IMR-90 (cell line): ENCODE results near the gene PLCH1. TPM values are rescaled to one million over a fixed set of nuclear protein-coding genes. Genes with fewer than 3 reads are reported as not detected.

ENCODE experiments used
- ATAC-seq: fragments of 200-7000 bp; cut with Tn5 transposase; 2 replicates; pipeline ENCODE4 v1.9.1; 2020; ENCODE audit warnings: low read depth, mild to moderate bottlenecking, moderate library complexity
- BruUV-seq: library from RNA; stranded (reverse); fragments of 400-500 nt; replicated peaks from 2 replicates; lab custom pipeline; 2021; lab: Mats Ljungman, UMichigan
- CTCF ChIA-PET: fragments of 300-600 bp; formaldehyde crosslinking; extraction: SDS; loops from one replicate; lab custom pipeline; 2021; ENCODE audit warnings: antibody characterized with exemption; lab: Yijun Ruan, JAX
- POLR2A ChIA-PET: fragments of 300-600 bp; sonication (Branson Sonifier 250); formaldehyde crosslinking; loops from one replicate; lab custom pipeline; 2022; ENCODE audit warnings: antibody characterized with exemption; ENCODE audit not compliant: unreplicated experiment; lab: Charles Lee
- DNase-seq: peaks from one replicate; pipeline ENCODE4 v3.0.0; 2013
- H2AFZ ChIP-seq: replicated peaks from 2 replicates; pipeline ENCODE3; 2013; ENCODE audit warnings: low read length, mild to moderate bottlenecking; ENCODE audit not compliant: poor library complexity
- H2AK5ac ChIP-seq: 2 replicates; pipeline ENCODE4 v1.6.1; 2013; ENCODE audit warnings: low read depth, low read length, inconsistent platforms
- H2AK9ac ChIP-seq: replicated peaks from 2 replicates; pipeline ENCODE3; 2013; ENCODE audit warnings: mild to moderate bottlenecking, low read depth, low read length, moderate library complexity; ENCODE audit not compliant: poor library complexity
- H2BK120ac ChIP-seq: 2 replicates; pipeline ENCODE4 v1.6.1; 2013; ENCODE audit warnings: low read depth, low read length, inconsistent platforms
- H2BK15ac ChIP-seq: 3 replicates; pipeline ENCODE4 v1.6.1; 2013; ENCODE audit warnings: low read depth, low read length, inconsistent platforms
- H2BK20ac ChIP-seq: 2 replicates; pipeline ENCODE4 v1.6.1; 2013; ENCODE audit warnings: low read depth, mild to moderate bottlenecking, inconsistent platforms, low read length, moderate library complexity
- H2BK5ac ChIP-seq: 2 replicates; pipeline ENCODE4 v1.6.1; 2013; ENCODE audit warnings: mild to moderate bottlenecking, low read depth, low read length, inconsistent platforms; ENCODE audit not compliant: poor library complexity, severe bottlenecking
- H3K14ac ChIP-seq: replicated peaks from 2 replicates; pipeline ENCODE4 v1.6.1; 2013; ENCODE audit warnings: low read depth, low read length, inconsistent platforms
- H3K18ac ChIP-seq: 2 replicates; pipeline ENCODE4 v1.6.1; 2013; ENCODE audit warnings: low read depth, low read length, control low read depth
- H3K23ac ChIP-seq: 2 replicates; pipeline ENCODE4 v1.6.1; 2013; ENCODE audit warnings: low read depth, low read length, inconsistent platforms
- H3K27ac ChIP-seq: 2 replicates; pipeline ENCODE4 v1.5.1; 2013; ENCODE audit warnings: mild to moderate bottlenecking, control low read depth, low read length; ENCODE audit not compliant: insufficient read depth
- H3K27me3 ChIP-seq: 2 replicates; pipeline ENCODE4 v1.6.1; 2013; ENCODE audit warnings: low read length; ENCODE audit not compliant: control insufficient read depth, insufficient read depth
- H3K36me3 ChIP-seq: 2 replicates; pipeline ENCODE4 v1.6.1; 2013; ENCODE audit warnings: low read length, mixed read lengths; ENCODE audit not compliant: control insufficient read depth, insufficient read depth
- H3K4ac ChIP-seq: 2 replicates; pipeline ENCODE4 v1.6.1; 2013; ENCODE audit warnings: low read depth, low read length, inconsistent platforms
- H3K4me1 ChIP-seq: 2 replicates; pipeline ENCODE4 v1.6.1; 2013; ENCODE audit warnings: low read length, mixed read lengths; ENCODE audit not compliant: control insufficient read depth, insufficient read depth
- H3K4me2 ChIP-seq: 2 replicates; pipeline ENCODE4 v1.6.1; 2013; ENCODE audit warnings: low read depth, mild to moderate bottlenecking, control low read depth, low read length, moderate library complexity
- H3K4me3 ChIP-seq: 2 replicates; pipeline ENCODE4 v1.5.1; 2013; ENCODE audit warnings: low read depth, mild to moderate bottlenecking, control low read depth, low read length, moderate library complexity; ENCODE audit not compliant: insufficient read depth
- H3K56ac ChIP-seq: 2 replicates; pipeline ENCODE4 v1.6.1; 2013; ENCODE audit warnings: low read length, inconsistent platforms; ENCODE audit not compliant: insufficient read depth; ENCODE audit errors: extremely low read depth
- H3K79me1 ChIP-seq, 2 experiments: 2 replicates each; pipeline ENCODE4 v1.6.1; 2013; ENCODE audit warnings: low read length in 2 of 2, inconsistent platforms in 1 of 2, low read depth in 1 of 2
- H3K9ac ChIP-seq: 2 replicates; pipeline ENCODE4 v1.6.1; 2013; ENCODE audit warnings: low read depth, low read length, control low read depth
- H3K9me1 ChIP-seq: 2 replicates; pipeline ENCODE4 v1.6.1; 2013; ENCODE audit warnings: low read length, inconsistent platforms; ENCODE audit not compliant: insufficient read depth
- H3K9me3 ChIP-seq: 2 replicates; pipeline ENCODE4 v1.6.1; 2013; ENCODE audit warnings: low read length; ENCODE audit not compliant: control insufficient read depth, insufficient read depth
- H4K20me1 ChIP-seq: 2 replicates; pipeline ENCODE4 v1.6.1; 2013; ENCODE audit warnings: low read length, inconsistent platforms; ENCODE audit not compliant: insufficient read depth
- H4K5ac ChIP-seq: 2 replicates; pipeline ENCODE4 v1.6.1; 2013; ENCODE audit warnings: mild to moderate bottlenecking, low read depth, low read length, control low read depth
- H4K8ac ChIP-seq, 2 experiments: 2 replicates each; pipeline ENCODE4 v1.6.1; 2013; ENCODE audit warnings: low read depth in 2 of 2, low read length in 2 of 2, control low read depth in 1 of 2, inconsistent platforms in 1 of 2
- H4K91ac ChIP-seq: 2 replicates; pipeline ENCODE4 v1.6.1; 2013; ENCODE audit warnings: low read depth, low read length, inconsistent platforms; ENCODE audit not compliant: insufficient read depth
- BHLHE40 ChIP-seq: fragments of 150-350 bp; IDR thresholded peaks from 2 replicates; pipeline ENCODE4 v1.6.1; 2016; ENCODE audit warnings: mild to moderate bottlenecking, low read depth, low read length
- CEBPB ChIP-seq: IDR thresholded peaks from 2 replicates; pipeline ENCODE4 v1.6.1; 2012; ENCODE audit warnings: low read depth, low read length, improper control_type of control experiment
- CHD1 ChIP-seq: IDR thresholded peaks from 2 replicates; pipeline ENCODE4 v1.6.1; 2012; ENCODE audit warnings: low read depth, low read length, improper control_type of control experiment
- FOS ChIP-seq: fragments of 150-350 bp; IDR thresholded peaks from 2 replicates; pipeline ENCODE4 v1.6.1; 2016; ENCODE audit warnings: low read depth, low read length
- MAFK ChIP-seq: IDR thresholded peaks from 2 replicates; pipeline ENCODE4 v1.6.1; 2012; ENCODE audit warnings: low read depth, low read length, improper control_type of control experiment
- MAZ ChIP-seq: IDR thresholded peaks from 2 replicates; pipeline ENCODE4 v1.6.1; 2012; ENCODE audit warnings: low read depth, mild to moderate bottlenecking, low read length, improper control_type of control experiment, moderate library complexity, borderline replicate concordance
- MXI1 ChIP-seq: IDR thresholded peaks from 2 replicates; pipeline ENCODE4 v1.6.1; 2012; ENCODE audit warnings: low read depth, mild to moderate bottlenecking, low read length, moderate library complexity, borderline replicate concordance
- NFE2L2 ChIP-seq: fragments of 150-350 bp; IDR thresholded peaks from 2 replicates; pipeline ENCODE4 v1.6.1; 2016; ENCODE audit warnings: low read depth, mild to moderate bottlenecking, low read length
- POLR2A ChIP-seq: IDR thresholded peaks from 2 replicates; pipeline ENCODE4 v1.6.1; 2012; ENCODE audit warnings: mild to moderate bottlenecking, low read depth, low read length
- RAD21 ChIP-seq: IDR thresholded peaks from 2 replicates; pipeline ENCODE4 v1.6.1; 2012; ENCODE audit warnings: low read length, improper control_type of control experiment
- RCOR1 ChIP-seq: IDR thresholded peaks from 2 replicates; pipeline ENCODE4 v1.6.1; 2012; ENCODE audit warnings: mild to moderate bottlenecking, low read length, improper control_type of control experiment; ENCODE audit not compliant: insufficient replicate concordance
- RFX5 ChIP-seq: IDR thresholded peaks from 2 replicates; pipeline ENCODE4 v1.8.0; 2012; ENCODE audit warnings: low read depth, mild to moderate bottlenecking, low read length, moderate library complexity
- SMC3 ChIP-seq: fragments of 150-350 bp; IDR thresholded peaks from 2 replicates; pipeline ENCODE4 v1.6.1; 2016; ENCODE audit warnings: low read depth, mild to moderate bottlenecking, antibody characterized with exemption, low read length, moderate library complexity
- USF2 ChIP-seq: fragments of 150-350 bp; IDR thresholded peaks from 2 replicates; pipeline ENCODE4 v1.6.1; 2017; ENCODE audit warnings: mild to moderate bottlenecking, antibody characterized with exemption, low read length, low read depth
- WGBS, 2 experiments: methylation state at CpG; one replicate each; pipeline versions ENCODE4 v1.1.5 to v1.1.7; 2013; ENCODE audit warnings: missing lambda C conversion rate in 2 of 2; ENCODE audit not compliant: insufficient read length in 1 of 2; ENCODE audit errors: extremely low coverage in 2 of 2; 5-methylcytosine and 5-hydroxymethylcytosine counted together
- dilution Hi-C: fragments of 300-500 bp; cut with HindIII; formaldehyde crosslinking; loops from one replicate; pipeline ENCODE4 v1.14.3; 2018; ENCODE audit warnings: low sequenced_read_pairs; ENCODE audit not compliant: unreplicated experiment
- in situ Hi-C: fragments of 300-500 bp; cut with MboI; formaldehyde crosslinking; loops from 3 replicates; pipeline ENCODE4 v1.14.3; 2019; ENCODE audit warnings: low sequenced_read_pairs, inconsistent platforms, mixed read lengths
- intact Hi-C: fragments of 100-400 bp; cut with micrococcal nuclease; formaldehyde crosslinking; loops from 2 replicates; pipeline ENCODE4 v1.10.0; 2022
- polyA plus RNA-seq, 3 experiments: library from polyadenylated mRNA; depleted of rRNA; stranded (reverse); fragments of >200 nt; gene quantifications; 2 replicates each; pipeline ENCODE4 v1.2.3, GENCODE V29; 2012; ENCODE audit warnings: low replicate concordance in 1 of 3
- total RNA-seq: library from RNA; depleted of rRNA; stranded (reverse); fragments of >200 nt; gene quantifications from 2 replicates; pipeline ENCODE4 v1.2.3, GENCODE V29; 2012
- TF ChIP-seq, protein P1 (sequence below): conservative IDR thresholded peaks from 2 replicates; pipeline ENCODE4 v1.5.1; 2012; ENCODE audit warnings: mild to moderate bottlenecking, low read depth, low read length, improper control_type of control experiment
- TF ChIP-seq, protein P2 (sequence below): fragments of 150-350 bp; IDR thresholded peaks from 2 replicates; pipeline ENCODE4 v1.6.1; 2016; ENCODE audit warnings: low read depth, mild to moderate bottlenecking, low read length, moderate library complexity, borderline replicate concordance

Gene PLCH1
- total and polyA plus RNA-seq, 2 of the 4 experiments (the other 2 are of a cell fraction) = not detected

- H3K23ac ChIP-seq = no peak overlapping the region
- ChIA-PET CTCF (no interaction called here), POLR2A (no interaction called here)
- no peak overlapping the region for H3K14ac ChIP-seq
- no peak overlapping the region for H2BK120ac ChIP-seq
- intact Hi-C loops = no loop called here
- no peak for TF ChIP-seq POLR2A
- no peak for TF ChIP-seq MAFK
- TF ChIP-seq MAZ = no peak
- TF ChIP-seq CHD1 = no peak
- no peak for TF ChIP-seq RCOR1
- TF ChIP-seq BHLHE40 = no peak
- TF ChIP-seq RFX5 = no peak
- no peak for TF ChIP-seq SMC3
- TF ChIP-seq, protein P1, sequence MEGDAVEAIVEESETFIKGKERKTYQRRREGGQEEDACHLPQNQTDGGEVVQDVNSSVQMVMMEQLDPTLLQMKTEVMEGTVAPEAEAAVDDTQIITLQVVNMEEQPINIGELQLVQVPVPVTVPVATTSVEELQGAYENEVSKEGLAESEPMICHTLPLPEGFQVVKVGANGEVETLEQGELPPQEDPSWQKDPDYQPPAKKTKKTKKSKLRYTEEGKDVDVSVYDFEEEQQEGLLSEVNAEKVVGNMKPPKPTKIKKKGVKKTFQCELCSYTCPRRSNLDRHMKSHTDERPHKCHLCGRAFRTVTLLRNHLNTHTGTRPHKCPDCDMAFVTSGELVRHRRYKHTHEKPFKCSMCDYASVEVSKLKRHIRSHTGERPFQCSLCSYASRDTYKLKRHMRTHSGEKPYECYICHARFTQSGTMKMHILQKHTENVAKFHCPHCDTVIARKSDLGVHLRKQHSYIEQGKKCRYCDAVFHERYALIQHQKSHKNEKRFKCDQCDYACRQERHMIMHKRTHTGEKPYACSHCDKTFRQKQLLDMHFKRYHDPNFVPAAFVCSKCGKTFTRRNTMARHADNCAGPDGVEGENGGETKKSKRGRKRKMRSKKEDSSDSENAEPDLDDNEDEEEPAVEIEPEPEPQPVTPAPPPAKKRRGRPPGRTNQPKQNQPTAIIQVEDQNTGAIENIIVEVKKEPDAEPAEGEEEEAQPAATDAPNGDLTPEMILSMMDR = no peak
- TF ChIP-seq RAD21 = no peak
- no peak for TF ChIP-seq CEBPB
- no peak for TF ChIP-seq USF2
- no peak for TF ChIP-seq NFE2L2
- no peak for TF ChIP-seq MXI1
- TF ChIP-seq FOS = no peak
- TF ChIP-seq, protein P2, sequence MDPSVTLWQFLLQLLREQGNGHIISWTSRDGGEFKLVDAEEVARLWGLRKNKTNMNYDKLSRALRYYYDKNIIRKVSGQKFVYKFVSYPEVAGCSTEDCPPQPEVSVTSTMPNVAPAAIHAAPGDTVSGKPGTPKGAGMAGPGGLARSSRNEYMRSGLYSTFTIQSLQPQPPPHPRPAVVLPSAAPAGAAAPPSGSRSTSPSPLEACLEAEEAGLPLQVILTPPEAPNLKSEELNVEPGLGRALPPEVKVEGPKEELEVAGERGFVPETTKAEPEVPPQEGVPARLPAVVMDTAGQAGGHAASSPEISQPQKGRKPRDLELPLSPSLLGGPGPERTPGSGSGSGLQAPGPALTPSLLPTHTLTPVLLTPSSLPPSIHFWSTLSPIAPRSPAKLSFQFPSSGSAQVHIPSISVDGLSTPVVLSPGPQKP = no peak
- H3K9me1 ChIP-seq = no peaks in the 10 kb centered on the region
- H3K27me3 ChIP-seq = no peaks in the 10 kb centered on the region
- H2AK9ac ChIP-seq = no peak overlapping the region
- in situ Hi-C loops = no loop called here
- H3K4me3 ChIP-seq = no peak overlapping the region
- no peaks in the 10 kb centered on the region for H3K4me1 ChIP-seq
- no peaks in the 10 kb centered on the region for H3K79me1 ChIP-seq
- H3K56ac ChIP-seq = no peak overlapping the region
- H3K36me3 ChIP-seq = no peaks in the 10 kb centered on the region
- no peak overlapping the region for H3K18ac ChIP-seq
- H2BK5ac ChIP-seq = no peak overlapping the region
- H3K4ac ChIP-seq = no peak overlapping the region
- H4K91ac ChIP-seq = no peak overlapping the region
- no peak overlapping the region for H4K5ac ChIP-seq
- no TSS peak for BruUV-seq
- peaks cover 2% of the 10 kb centered on the region; the same call in 1 of the 2 replicates for H3K9me3 ChIP-seq
- H3K4me2 ChIP-seq = no peak overlapping the region
- no peak overlapping the region for H3K9ac ChIP-seq
- H2BK15ac ChIP-seq = no peak overlapping the region
- H2AFZ ChIP-seq = no peak overlapping the region
- dilution Hi-C loops = no loop called here
- no peak overlapping the region for H2BK20ac ChIP-seq
- no peak overlapping the region for H3K27ac ChIP-seq
- WGBS, 2 experiments = 40% methylated on average over 1 of the region's 2 CpGs; no CpG with 5 or more reads in 1 of the 2 experiments
- no peaks in the 10 kb centered on the region for H4K20me1 ChIP-seq
- no peak overlapping the region for H4K8ac ChIP-seq
- ATAC-seq = no peak
- DNase-seq = no peak
- H2AK5ac ChIP-seq = no peak overlapping the region
These were observed 107.3 kb downstream of the PLCH1 start for GRCh38 chr3:155637567-155637966.
